ENCODE measurements around the gene MED13.
"Not testable (repeated sequence)": the region's sequence is repeated elsewhere in the genome, so short reads cannot be mapped to it uniquely, and the experiment has no call there.

The MED13 gene

DNA sequence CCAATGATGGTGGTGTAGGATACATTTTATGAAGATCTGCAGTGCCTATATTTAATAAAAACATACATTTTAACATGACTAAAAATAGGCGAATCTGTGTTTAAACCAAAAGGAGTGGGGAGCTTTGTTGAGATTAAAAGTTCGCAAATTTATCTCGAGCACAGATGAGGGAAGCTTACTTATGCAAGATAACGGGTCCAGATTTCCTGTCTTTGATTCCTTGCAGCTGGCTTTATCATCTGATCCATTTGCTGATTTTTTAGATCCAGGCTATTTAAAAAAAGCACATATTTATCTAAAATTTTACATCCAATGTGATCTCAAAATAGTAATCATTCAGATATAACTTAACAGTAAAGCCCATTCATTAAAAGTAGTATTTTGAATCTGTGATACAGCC is 80.3 kb downstream of the MED13 start:
- DNase-seq, result no peak

GRCh38 chr17:61981323-61981722 is 83.8 kb downstream of the MED13 start:
- no peak for DNase-seq

- no peak for DNase-seq
Observed at GRCh38 chr17:61980535-61980934, 84.5 kb downstream of the MED13 start.

DNA sequence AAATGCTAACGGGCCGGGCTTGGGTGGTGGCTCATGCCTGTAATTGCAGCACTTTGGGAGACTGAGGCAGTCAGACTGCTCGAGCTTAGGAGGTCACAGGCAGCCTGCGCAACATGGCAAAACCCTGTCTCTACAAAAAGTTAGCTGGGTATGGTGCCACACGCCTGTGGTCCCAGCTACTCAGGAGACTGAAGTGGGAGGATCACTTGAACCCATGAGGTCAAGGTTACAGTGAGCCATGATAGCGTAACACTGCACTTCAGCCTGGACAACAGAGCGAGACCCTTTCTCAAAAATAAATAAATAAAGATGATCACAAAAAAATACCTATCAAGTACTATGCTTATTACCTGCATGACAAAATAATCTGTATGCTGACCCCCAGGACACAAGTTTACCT is 91.0 kb downstream of the MED13 start:
- no peak for DNase-seq

DNA sequence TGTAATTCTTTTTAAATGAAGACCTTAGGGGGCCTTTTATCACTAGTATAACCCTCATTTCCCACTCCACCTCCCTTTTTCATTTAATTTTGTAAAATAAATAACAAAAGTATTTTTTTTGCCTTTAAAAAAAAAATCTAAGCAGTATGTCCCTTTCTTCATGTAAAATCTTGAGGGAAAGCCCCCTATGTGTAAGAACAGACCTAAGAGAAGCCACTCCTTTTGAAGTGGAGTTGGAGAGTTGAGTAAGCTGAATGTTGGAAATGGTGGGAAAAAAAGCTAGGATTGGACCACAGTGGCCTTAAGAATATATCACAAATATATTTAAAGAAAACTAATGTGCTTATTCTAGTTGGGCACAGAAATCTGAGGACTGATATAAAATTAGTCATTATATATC is 92.8 kb downstream of the MED13 start:
- no peak for DNase-seq

GRCh38 chr17:61970030-61970429 is 95.0 kb downstream of the MED13 start:
- DNase-seq, result no peak

GRCh38 chr17:61968757-61969156 is 96.3 kb downstream of the MED13 start:
- DNase-seq, result no peak

DNA sequence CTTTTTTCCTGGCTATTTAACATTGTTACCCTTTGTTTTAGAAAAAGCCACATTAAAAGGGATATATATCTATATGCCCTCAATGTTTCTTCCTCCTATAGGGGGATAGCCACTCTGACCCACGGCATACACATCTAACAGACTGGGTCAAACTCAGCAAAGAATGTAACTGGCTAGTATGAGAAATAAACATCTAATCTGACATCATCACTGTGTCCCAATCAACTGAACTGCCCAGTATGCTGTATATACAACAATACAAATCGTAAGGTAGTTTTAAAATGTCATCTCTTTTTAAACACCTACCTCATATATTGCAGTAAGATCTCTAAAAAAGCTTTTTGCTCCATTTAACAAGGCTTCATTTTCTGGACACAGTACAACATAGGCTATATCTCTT is 97.3 kb downstream of the MED13 start:
- DNase-seq, result no peak

GRCh38 chr17:61966191-61966590 is 98.9 kb downstream of the MED13 start:
- DNase-seq, result no peak

DNA sequence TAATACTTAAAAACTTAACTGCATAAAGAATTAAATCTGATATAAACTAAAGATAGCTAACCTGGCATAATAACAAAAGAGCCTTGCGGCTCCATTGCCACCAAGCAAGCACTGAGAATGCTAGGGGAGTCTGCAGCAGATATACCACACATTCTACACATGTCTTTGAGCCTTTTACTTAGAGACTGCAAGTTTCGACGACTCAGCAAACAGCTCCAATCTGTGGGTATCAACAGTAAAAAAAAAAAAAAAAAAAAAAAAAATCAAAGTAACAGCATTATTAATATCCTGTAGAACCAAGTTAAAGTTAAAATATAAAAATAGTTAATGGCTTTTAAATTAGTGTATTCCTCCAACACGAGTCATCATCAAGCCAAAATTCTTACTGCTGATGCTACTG is 109.5 kb downstream of the MED13 start:
- DNase-seq, result no peak

GRCh38 chr17:61947367-61948078 is 117.6 kb downstream of the MED13 start:
- no peak for DNase-seq

- DNase-seq, result no peak
Observed at GRCh38 chr17:61946359-61946758, 118.7 kb downstream of the MED13 start.

GRCh38 chr17:61943117-61943516 is 122.0 kb downstream of the MED13 start:
- no peak for DNase-seq

DNA sequence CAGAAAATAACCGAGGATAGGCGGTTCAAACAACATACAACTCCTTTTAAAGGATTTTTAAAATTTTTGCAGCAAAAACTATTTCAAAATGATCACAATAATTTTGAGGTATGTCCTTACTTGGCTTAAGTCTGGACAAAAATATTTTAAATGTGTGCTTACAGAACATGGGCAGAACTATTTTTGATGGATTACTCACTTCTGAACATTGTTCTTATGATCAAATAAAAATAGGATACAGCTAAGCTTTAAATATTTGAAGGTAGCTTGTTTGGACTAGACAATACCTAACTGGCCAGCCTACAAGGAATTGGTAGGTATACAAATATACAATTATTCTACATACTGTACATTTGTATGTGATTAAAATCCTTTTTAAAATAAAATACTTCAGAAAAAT is 123.0 kb downstream of the MED13 start:
- DNase-seq, result no peak

DNA sequence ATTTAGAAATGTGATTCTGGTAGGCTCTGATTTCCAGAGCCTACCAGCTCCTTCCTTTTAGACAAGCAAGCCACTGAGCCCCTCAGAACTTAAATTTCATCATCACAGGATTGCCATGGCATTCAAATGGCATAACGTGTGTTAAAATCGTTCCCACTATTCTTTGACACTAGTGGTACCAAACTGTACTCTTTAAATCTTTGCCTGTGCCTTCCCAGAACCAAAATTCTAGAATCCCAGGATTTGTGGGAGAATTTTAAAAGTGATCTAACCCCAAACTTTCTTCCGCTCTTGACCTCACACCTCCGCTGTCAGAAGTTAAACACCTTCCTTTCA is 137.0 kb downstream of the MED13 start:
- no peak for DNase-seq

- DNase-seq, result peak; percentile 97
Observed at GRCh38 chr17:61927208-61928100, 137.6 kb downstream of the MED13 start, which contains the start of gene INTS2. INTS2 (minus strand) TSS chr17:61927982; CDS start chr17:61926644, 1,338 bp downstream.

DNA sequence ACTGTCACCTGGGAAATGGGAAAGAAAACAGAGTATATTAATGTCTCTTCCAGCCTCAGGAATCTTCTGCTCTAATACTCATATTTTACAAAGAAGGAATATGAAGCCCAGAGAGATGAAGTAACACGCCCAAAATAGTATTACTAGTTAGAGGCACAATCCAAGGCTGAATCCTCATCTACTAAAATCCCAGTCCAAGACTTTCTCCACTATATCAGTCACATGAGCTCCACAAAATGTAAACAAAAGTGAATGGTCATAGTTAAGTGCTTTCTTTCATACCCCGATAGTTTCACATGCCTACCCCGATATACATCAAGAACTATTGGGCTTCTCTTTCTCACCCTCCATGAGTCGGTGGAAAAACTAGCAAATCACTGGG is 138.3 kb downstream of the MED13 start:
- DNase-seq, result no peak

GRCh38 chr17:61915162-61915561 is 149.9 kb downstream of the MED13 start:
- not testable (repeated sequence) for DNase-seq

GRCh38 chr17:61908292-61909037 is 156.6 kb downstream of the MED13 start:
- DNase-seq, result no peak

- no peak for DNase-seq
Observed at GRCh38 chr17:61907361-61907760, 157.7 kb downstream of the MED13 start.

DNA sequence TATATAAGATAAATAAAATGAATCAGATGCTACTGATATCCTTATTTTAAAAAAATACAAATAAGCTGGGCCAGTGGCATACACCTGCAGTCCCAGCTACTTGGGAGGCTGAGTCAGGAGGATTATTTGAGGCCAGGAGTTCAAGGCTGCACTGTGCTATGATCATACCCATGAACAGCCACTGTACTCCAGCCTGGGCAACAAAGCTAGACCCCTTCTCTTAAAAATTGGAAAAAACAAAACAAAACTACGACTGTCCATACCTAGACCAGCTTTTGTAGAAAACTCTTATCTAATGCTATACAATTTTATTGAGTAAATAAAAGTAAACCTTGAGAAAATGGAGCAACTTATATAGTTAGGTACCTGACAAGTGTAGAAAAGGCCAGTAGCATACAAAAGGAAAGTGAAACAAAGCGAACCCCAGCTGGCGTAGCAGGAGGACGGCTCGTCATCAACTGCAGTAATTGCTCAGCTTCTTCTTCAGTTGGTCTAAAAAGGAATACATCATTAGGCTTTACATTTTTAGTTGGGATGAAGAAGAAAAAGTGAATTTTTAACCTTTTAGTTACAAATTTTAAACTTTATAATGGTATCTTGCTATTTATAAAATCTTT is 160.9 kb downstream of the MED13 start:
- peak; percentile 6 for DNase-seq

- no peak for DNase-seq
Observed at GRCh38 chr17:61903251-61903650, 161.8 kb downstream of the MED13 start.

DNA sequence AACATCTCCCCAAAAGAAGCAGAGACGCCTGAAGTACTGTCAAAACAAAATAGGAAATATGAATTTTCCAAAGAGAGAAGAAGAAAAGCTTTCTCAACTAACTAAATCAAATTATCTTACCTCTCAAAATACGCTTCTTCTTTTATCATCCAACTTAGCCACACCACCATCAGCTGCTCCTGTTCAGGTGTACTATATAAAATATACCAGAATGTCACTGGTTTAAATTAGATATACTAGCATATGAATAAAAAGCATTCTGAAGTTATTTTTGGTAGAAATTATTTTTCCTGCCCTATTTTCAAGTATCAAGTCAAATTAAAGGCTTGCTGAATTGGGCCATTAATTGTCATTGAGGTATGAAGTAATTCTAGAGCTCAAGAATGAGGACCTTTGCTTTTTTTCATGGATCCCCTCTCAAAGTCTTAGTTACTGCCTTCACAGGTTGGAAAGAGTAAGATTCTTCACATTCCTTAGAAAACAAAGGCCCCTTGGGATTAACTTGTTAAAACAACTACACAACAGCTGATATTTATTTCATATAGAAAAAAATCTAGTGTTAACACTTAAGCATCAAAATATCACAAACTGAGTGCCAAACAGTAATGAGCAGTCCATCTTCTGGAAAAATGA is 167.4 kb downstream of the MED13 start:
- DNase-seq, result no peak
